Esophagus muscularis mucosa (tissue), 4 donors: ENCODE measurements around the gene ADCY7. TPM values are rescaled to one million over a fixed set of nuclear protein-coding genes. Genes with fewer than 3 reads are reported as not detected.

Experiments used
- DNase-seq: peaks from one replicate; pipeline ENCODE4 v3.0.0-alpha.2; 2017; ENCODE audit errors: extremely low spot score
- H3K27ac ChIP-seq, 4 donors: fragments of 200-600 bp; sonication (generic); replicated peaks in 1 of 4; 1 replicate in 3 of 4; 2 replicates in 1 of 4; pipeline ENCODE4 v1.5.1; 2016 to 2019; ENCODE audit warnings: mild to moderate bottlenecking in 1 of 4
- H3K27me3 ChIP-seq, 4 donors: fragments of 200-600 bp; sonication (generic); one replicate each; pipeline versions ENCODE4 v1.5.1 to v1.6.0; 2016 to 2019
- H3K36me3 ChIP-seq, 4 donors: fragments of 200-600 bp; sonication (generic); one replicate each; pipeline ENCODE4 v1.5.1; 2016 to 2019
- H3K4me1 ChIP-seq, 4 donors: fragments of 200-600 bp; sonication (generic); one replicate each; pipeline ENCODE4 v1.5.1; 2016 to 2019
- H3K4me3 ChIP-seq, 4 donors: fragments of 200-600 bp; sonication (generic); 1 replicate in 2 of 4; 2 replicates in 2 of 4; pipeline ENCODE4 v1.5.1; 2016 to 2019; ENCODE audit warnings: mild to moderate bottlenecking in 4 of 4, moderate library complexity in 1 of 4
- H3K9me3 ChIP-seq, 4 donors: fragments of 200-600 bp; sonication (generic); 1 replicate in 3 of 4; 2 replicates in 1 of 4; pipeline ENCODE4 v1.5.1; 2016 to 2019
- EP300 ChIP-seq: sonication (generic); formaldehyde crosslinking; IDR thresholded peaks from one replicate; pipeline ENCODE4 v1.6.1; 2017; ENCODE audit warnings: antibody characterized with exemption
- POLR2A ChIP-seq: fragments of 450-650 bp; IDR thresholded peaks from one replicate; pipeline ENCODE4 v1.6.1; 2017; ENCODE audit warnings: antibody characterized with exemption, moderate library complexity, mild to moderate bottlenecking, low read depth
- POLR2AphosphoS5 ChIP-seq, 2 donors: sonication (generic); formaldehyde crosslinking; IDR thresholded peaks; one replicate each; pipeline ENCODE4 v1.6.1; 2017; ENCODE audit warnings: antibody characterized with exemption in 2 of 2
- WGBS: methylation state at CpG from one replicate; pipeline ENCODE4 v1.1.5; 2018; 5-methylcytosine and 5-hydroxymethylcytosine counted together
- intact Hi-C: fragments of 100-400 bp; cut with DNase I; formaldehyde crosslinking; loops from one replicate; pipeline ENCODE4 v1.15.1; 2023
- total RNA-seq, 4 donors: library from RNA; depleted of rRNA; stranded (reverse); fragments of >200 nt; gene quantifications; one replicate each; pipeline versions ENCODE4 v1.1.0 to v1.2.1, GENCODE V29; 2016
- TF ChIP-seq, protein P1 (sequence below), 3 experiments: fragments of 200-600 bp in 2 of 3; fragments of 450-650 bp in 1 of 3; sonication (generic) in 2 of 3; IDR thresholded peaks; one replicate each; pipeline ENCODE4 v1.5.1; 2017 to 2019; ENCODE audit warnings: antibody characterized with exemption in 3 of 3, mild to moderate bottlenecking in 2 of 3, moderate library complexity in 1 of 3

Gene ADCY7
- total RNA-seq, 4 donors from 2014 or later = 12.3 to 17.4 (median 15.6) TPM

DNA sequence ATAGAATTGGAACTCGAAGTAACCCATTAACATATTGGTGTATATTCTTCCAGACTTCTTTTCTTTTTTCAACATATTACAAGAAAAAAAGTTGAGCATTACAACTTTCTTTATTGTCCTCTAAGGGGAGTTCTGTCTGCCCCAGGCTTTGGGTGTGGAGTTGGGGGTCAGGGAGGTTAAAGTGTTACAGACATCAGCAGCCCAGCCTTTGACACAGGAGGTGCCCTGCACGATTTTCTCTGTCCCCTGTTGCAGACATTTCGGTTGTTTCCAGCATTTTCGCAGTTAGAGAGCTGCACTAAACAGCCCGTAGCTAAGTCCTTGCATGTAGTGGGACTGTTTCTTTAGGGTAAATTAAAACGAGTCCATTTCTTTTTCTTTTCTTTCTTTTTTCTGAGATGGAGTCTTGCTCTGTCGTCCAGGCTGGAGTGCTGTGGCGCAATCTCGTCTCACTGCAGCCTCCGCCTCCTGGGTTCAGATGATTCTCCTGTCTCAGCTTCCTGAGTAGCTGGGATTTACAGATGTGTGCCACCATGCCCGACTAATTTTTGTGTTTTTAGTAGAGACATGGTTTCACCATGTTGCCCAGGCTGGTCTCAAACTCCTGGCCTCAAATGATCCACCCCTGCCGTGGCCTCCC, 13.4 kb upstream of the ADCY7 start:
- no peak overlapping the region for H3K27ac ChIP-seq
- H3K4me3 ChIP-seq = no peak overlapping the region
- no peak for TF ChIP-seq POLR2A
- TF ChIP-seq EP300 = no peak
- TF ChIP-seq POLR2AphosphoS5 (IDR thresholded peaks at IDR 0.05) = no peak
- TF ChIP-seq, protein P1, sequence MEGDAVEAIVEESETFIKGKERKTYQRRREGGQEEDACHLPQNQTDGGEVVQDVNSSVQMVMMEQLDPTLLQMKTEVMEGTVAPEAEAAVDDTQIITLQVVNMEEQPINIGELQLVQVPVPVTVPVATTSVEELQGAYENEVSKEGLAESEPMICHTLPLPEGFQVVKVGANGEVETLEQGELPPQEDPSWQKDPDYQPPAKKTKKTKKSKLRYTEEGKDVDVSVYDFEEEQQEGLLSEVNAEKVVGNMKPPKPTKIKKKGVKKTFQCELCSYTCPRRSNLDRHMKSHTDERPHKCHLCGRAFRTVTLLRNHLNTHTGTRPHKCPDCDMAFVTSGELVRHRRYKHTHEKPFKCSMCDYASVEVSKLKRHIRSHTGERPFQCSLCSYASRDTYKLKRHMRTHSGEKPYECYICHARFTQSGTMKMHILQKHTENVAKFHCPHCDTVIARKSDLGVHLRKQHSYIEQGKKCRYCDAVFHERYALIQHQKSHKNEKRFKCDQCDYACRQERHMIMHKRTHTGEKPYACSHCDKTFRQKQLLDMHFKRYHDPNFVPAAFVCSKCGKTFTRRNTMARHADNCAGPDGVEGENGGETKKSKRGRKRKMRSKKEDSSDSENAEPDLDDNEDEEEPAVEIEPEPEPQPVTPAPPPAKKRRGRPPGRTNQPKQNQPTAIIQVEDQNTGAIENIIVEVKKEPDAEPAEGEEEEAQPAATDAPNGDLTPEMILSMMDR (IDR thresholded peaks at IDR 0.05) = no peak
- no peaks in the 10 kb centered on the region for H3K36me3 ChIP-seq
- WGBS = 76% methylated on average over 12 of the region's 12 CpGs
- no peak for DNase-seq
- intact Hi-C loops = no loop called here
- peaks cover 0 to 10% (median 8%) of the 10 kb centered on the region in 4 donors for H3K4me1 ChIP-seq
- H3K9me3 ChIP-seq = no peaks in the 10 kb centered on the region
- H3K27me3 ChIP-seq = no peaks in the 10 kb centered on the region

DNA sequence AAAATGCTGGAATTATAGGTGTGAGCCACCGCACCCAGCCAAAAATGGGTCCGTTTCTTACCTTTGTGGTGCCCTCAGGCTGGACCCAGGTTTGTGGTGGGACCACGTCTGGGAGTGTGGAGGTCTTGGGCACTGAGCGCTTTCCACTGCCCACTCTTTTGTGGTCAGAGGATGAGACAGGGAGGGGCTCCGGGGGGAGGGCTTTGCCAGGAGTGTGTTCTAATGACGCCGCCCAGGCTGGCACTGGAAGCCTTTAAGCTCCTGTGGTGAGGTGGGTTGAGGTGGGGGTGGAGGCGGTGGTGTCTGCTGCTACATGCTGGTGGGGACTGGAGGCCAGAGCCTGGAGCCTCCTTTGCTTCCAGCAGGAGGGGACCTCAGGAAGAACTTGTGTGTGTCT, 12.8 kb upstream of the ADCY7 start:
- Histone ChIP-seq H3K27me3 (no peaks in the 10 kb centered on the region), H3K36me3 (no peaks in the 10 kb centered on the region), H3K27ac (no peak overlapping the region), H3K4me3 (no peak overlapping the region), H3K4me1 (peaks cover 0 to 12% (median 9%) of the 10 kb centered on the region in 4 donors), H3K9me3 (no peaks in the 10 kb centered on the region)
- no peak for DNase-seq
- 100% methylated on average over 8 of the region's 8 CpGs for WGBS
- no peak for TF ChIP-seq POLR2AphosphoS5 (IDR thresholded peaks at IDR 0.05)
- no peak for TF ChIP-seq POLR2A
- TF ChIP-seq, protein P1 (IDR thresholded peaks at IDR 0.05) = no peak
- TF ChIP-seq EP300 = no peak
- intact Hi-C loops = no loop called here

DNA sequence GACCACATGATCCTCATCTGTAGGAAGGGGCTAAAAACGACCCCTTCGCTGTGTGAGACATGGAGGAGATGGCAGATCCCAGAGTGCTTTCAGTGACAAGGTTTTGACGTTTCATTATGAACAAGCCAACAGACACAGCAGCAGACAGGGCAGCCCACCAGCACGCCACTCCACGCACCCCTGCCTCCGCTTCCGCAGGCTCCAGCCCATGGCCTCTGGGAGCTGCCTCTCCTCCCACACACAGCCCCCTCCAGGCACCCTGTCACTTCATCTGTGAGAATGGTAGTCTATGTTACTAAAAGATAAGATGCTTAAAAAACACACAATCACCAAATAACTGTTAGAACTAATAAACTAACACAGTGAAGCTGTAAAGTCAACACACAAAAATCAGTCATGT, 12.3 kb upstream of the ADCY7 start:
- no peaks in the 10 kb centered on the region for H3K9me3 ChIP-seq
- 88% methylated on average over 7 of the region's 7 CpGs for WGBS
- no peak for DNase-seq
- no peak overlapping the region for H3K4me3 ChIP-seq
- TF ChIP-seq POLR2A (no peak), POLR2AphosphoS5 (IDR thresholded peaks at IDR 0.05) (no peak), EP300 (no peak)
- TF ChIP-seq, protein P1 (IDR thresholded peaks at IDR 0.05) = no peak
- intact Hi-C loops = no loop called here
- H3K36me3 ChIP-seq = no peaks in the 10 kb centered on the region
- no peaks in the 10 kb centered on the region for H3K27me3 ChIP-seq
- no peak overlapping the region for H3K27ac ChIP-seq
- H3K4me1 ChIP-seq = peaks cover 0 to 17% (median 12%) of the 10 kb centered on the region in 4 donors

DNA sequence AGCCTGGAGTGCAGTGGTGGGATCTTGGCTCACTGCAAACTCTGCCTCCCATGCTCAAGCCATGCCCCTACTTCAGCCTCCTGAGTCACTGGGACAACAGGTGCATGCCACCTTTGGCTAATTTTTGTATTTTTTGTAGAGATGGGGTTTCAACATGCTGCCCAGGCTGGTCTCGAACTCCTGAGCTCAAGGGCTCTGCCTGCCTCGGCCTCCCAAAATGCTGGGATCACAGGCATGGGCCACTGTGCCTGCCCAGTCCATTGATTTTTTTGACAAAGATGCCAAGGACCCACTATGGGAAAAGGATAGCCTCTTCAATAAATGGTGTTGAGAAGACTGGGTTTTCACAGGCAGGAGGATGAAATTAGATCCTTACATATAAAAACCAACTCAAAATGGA, 10.8 kb upstream of the ADCY7 start:
- DNase-seq = no peak
- H3K4me3 ChIP-seq = no peak overlapping the region
- no peaks in the 10 kb centered on the region for H3K27me3 ChIP-seq
- no peaks in the 10 kb centered on the region for H3K9me3 ChIP-seq
- H3K27ac ChIP-seq = no peak overlapping the region
- H3K36me3 ChIP-seq = no peaks in the 10 kb centered on the region
- peaks cover 4 to 30% (median 23%) of the 10 kb centered on the region in 4 donors for H3K4me1 ChIP-seq
- intact Hi-C loops = no loop called here
- TF ChIP-seq POLR2A (no peak), EP300 (no peak)
- TF ChIP-seq, protein P1 (IDR thresholded peaks at IDR 0.05) = no peak
- 100% methylated on average over 2 of the region's 2 CpGs for WGBS

DNA sequence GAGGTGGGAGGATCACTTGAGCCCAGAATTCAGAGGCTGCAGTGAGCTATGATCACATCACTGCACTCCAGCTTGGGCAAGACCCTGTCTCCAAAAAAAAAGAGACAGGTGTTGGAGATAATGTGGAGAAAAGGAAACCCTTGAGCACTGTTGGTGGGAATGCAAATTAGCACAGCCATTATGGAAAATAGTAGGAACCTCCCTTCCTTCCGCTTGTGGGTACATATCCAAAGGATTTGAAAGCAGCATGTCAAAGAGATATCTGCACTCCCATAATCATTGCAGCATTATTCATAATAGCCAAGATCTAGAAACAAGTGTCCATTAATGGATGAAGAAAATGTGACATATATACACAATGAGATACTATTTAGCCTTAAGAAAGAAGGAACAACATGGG, 9.7 kb upstream of the ADCY7 start:
- Histone ChIP-seq H3K27ac (no peak overlapping the region), H3K4me3 (no peak overlapping the region), H3K9me3 (no peaks in the 10 kb centered on the region), H3K36me3 (no peaks in the 10 kb centered on the region), H3K4me1 (peaks cover 4 to 32% (median 24%) of the 10 kb centered on the region in 4 donors), H3K27me3 (no peaks in the 10 kb centered on the region)
- intact Hi-C loops = no loop called here
- no peak for DNase-seq
- WGBS = 95% methylated on average over 1 of the region's 1 CpG
- no peak for TF ChIP-seq POLR2AphosphoS5 (IDR thresholded peaks at IDR 0.05)
- TF ChIP-seq, protein P1 (IDR thresholded peaks at IDR 0.05) = no peak
- no peak for TF ChIP-seq EP300
- TF ChIP-seq POLR2A = no peak
